ENCODE measurements around the gene ARHGAP36. TPM values are rescaled to one million over a fixed set of nuclear protein-coding genes. Genes with fewer than 3 reads are reported as not detected.

ARHGAP36 gene
- total and polyA plus RNA-seq, 9 of the 15 experiments (the other 6 are each of a cell fraction or from before 2014, with no cell fraction given), result not detected

DNA sequence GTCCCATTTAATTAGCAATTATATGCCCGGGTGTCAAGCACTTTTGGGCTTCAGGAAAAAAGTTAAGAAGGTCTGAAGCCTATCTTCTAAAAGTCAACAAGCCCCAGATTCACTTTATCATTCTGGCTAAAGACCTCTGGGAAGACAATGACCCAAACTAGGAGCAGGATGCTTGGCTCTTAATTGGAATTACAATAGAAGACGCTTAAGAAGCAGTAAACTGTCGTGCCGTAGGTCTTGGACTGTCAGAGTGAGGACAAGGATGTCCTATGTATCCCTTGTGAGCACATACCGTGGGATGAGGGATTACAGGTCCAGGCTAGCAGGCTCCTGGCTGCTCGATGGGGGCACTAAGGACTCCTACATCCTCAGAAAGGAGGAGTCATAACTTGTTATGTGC is 3.2 kb upstream of the ARHGAP36 start:
- H3K9ac ChIP-seq (ENCODE audit: insufficient read depth in 1 of 2, low read depth in 2 of 2, low read length in 2 of 2), result no peak overlapping the region
- H3K9me1 ChIP-seq (ENCODE audit: control insufficient read depth, insufficient read depth, low read length), result no peaks in the 10 kb centered on the region
- TF ChIP-seq MCM7 (IDR thresholded peaks at IDR 0.05) (no peak), FOSL1 (tag; conservative IDR thresholded peaks at IDR 0.05) (no peak)
- TF ChIP-seq, protein P1, sequence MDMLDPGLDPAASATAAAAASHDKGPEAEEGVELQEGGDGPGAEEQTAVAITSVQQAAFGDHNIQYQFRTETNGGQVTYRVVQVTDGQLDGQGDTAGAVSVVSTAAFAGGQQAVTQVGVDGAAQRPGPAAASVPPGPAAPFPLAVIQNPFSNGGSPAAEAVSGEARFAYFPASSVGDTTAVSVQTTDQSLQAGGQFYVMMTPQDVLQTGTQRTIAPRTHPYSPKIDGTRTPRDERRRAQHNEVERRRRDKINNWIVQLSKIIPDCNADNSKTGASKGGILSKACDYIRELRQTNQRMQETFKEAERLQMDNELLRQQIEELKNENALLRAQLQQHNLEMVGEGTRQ (CRISPR knock-in tag; IDR thresholded peaks at IDR 0.05), result no peak
- FAIRE-seq (no peak), DNase-seq (ENCODE audit: extremely low read depth in 1 of 4, low spot score in 3 of 4) (no peak), ATAC-seq (no peak)
- H3K79me2 ChIP-seq (ENCODE audit: control insufficient read depth, insufficient read depth, low read length), result no peaks in the 10 kb centered on the region
- H3K4me2 ChIP-seq (ENCODE audit: insufficient read depth, low read length), result no peak overlapping the region
- no peaks in the 10 kb centered on the region for H3K9me3 ChIP-seq (replicated peaks; ENCODE audit: control insufficient read depth, insufficient read depth, low read depth, low read length)
- peaks cover 2 to 37% of the 10 kb centered on the region in 2 experiments; a peak in 4 of 5 replicates for H3K27me3 ChIP-seq (ENCODE audit: control insufficient read depth in 2 of 2, insufficient read depth in 2 of 2, low read length in 2 of 2)
- no peak overlapping the region for H2AFZ ChIP-seq (ENCODE audit: low read depth, low read length)
- POLR2A ChIA-PET, result no interaction called here
- CTCF ChIA-PET (ENCODE audit: low intra/inter-chr PET ratio), result no interaction called here
- BruUV-seq (replicated peaks), result no TSS peak
- H3K4me3 ChIP-seq, result no peak overlapping the region
- in situ Hi-C loops (cut with MboI) (no loop called here), intact Hi-C loops (cut with micrococcal nuclease) (no loop called here)
- H3K27ac ChIP-seq (ENCODE audit: extremely low read depth, low read depth, low read length), result no peak overlapping the region
- peaks cover 0 to 10% of the 10 kb centered on the region in 2 experiments; a peak in 2 of 5 replicates for H3K4me1 ChIP-seq (replicated peaks in 1 of 2; ENCODE audit: control insufficient read depth in 2 of 2, insufficient read depth in 2 of 2, low read length in 2 of 2)
- H4K20me1 ChIP-seq (replicated peaks; ENCODE audit: control insufficient read depth, insufficient read depth, low read length), result no peaks in the 10 kb centered on the region
- no peaks in the 10 kb centered on the region for H3K36me3 ChIP-seq (ENCODE audit: control insufficient read depth, insufficient read depth, low read length)
- WGBS (ENCODE audit: insufficient coverage, low coverage, missing lambda C conversion rate), result 2% methylated on average over 6 of the region's 6 CpGs

DNA sequence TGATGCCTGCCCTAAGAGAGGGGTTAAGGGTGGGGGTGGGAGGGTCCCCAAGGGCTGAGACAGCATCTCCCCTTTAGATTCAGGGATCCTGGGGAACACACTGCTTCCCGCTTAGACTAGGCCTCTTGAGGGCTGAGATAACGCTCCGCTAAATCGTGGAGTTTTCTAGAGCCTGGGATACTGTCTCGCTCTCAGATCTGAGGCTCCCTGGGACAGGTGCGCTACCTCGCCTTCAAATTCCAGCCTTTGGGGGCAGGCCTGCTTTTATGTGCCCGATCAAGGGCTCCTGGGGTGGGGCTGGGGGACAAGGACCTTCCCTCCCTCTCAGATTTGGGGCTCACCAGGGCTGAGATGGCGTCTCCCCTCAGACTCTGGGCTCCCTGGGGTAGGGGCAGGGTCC is 440 bp upstream of the ARHGAP36 start:
- no peaks in the 10 kb centered on the region for H3K9me3 ChIP-seq (replicated peaks; ENCODE audit: control insufficient read depth, insufficient read depth, low read depth, low read length)
- no peak overlapping the region for H3K4me3 ChIP-seq
- no peak overlapping the region for H2AFZ ChIP-seq (ENCODE audit: low read depth, low read length)
- ATAC-seq (no peak), FAIRE-seq (no peak), DNase-seq (ENCODE audit: extremely low read depth in 1 of 4, low spot score in 3 of 4) (no peak)
- WGBS (ENCODE audit: insufficient coverage, low coverage, missing lambda C conversion rate), result 0% methylated on average over 3 of the region's 9 CpGs
- BruUV-seq (replicated peaks), result no TSS peak
- H3K4me2 ChIP-seq (ENCODE audit: insufficient read depth, low read length), result no peak overlapping the region
- in situ Hi-C loops (cut with MboI) (no loop called here), intact Hi-C loops (cut with micrococcal nuclease) (no loop called here)
- no peaks in the 10 kb centered on the region for H4K20me1 ChIP-seq (replicated peaks; ENCODE audit: control insufficient read depth, insufficient read depth, low read length)
- H3K4me1 ChIP-seq (replicated peaks in 1 of 2; ENCODE audit: control insufficient read depth in 2 of 2, insufficient read depth in 2 of 2, low read length in 2 of 2), result peaks cover 0 to 10% of the 10 kb centered on the region in 2 experiments; a peak in 2 of 5 replicates
- no peak overlapping the region for H3K9ac ChIP-seq (ENCODE audit: insufficient read depth in 1 of 2, low read depth in 2 of 2, low read length in 2 of 2)
- H3K27me3 ChIP-seq (ENCODE audit: control insufficient read depth in 2 of 2, insufficient read depth in 2 of 2, low read length in 2 of 2), result peaks cover 2 to 27% of the 10 kb centered on the region in 2 experiments; a peak in 4 of 5 replicates
- H3K79me2 ChIP-seq (ENCODE audit: control insufficient read depth, insufficient read depth, low read length), result no peaks in the 10 kb centered on the region
- H3K36me3 ChIP-seq (ENCODE audit: control insufficient read depth, insufficient read depth, low read length), result no peaks in the 10 kb centered on the region
- ChIA-PET CTCF (ENCODE audit: low intra/inter-chr PET ratio) (no interaction called here), POLR2A (no interaction called here)
- H3K27ac ChIP-seq (ENCODE audit: extremely low read depth, low read depth, low read length), result no peak overlapping the region
- H3K9me1 ChIP-seq (ENCODE audit: control insufficient read depth, insufficient read depth, low read length), result no peaks in the 10 kb centered on the region
- TF ChIP-seq HCFC1 (IDR thresholded peaks at IDR 0.05; ENCODE audit: low read depth, low read length) (no peak), BCLAF1 (IDR thresholded peaks at IDR 0.05; ENCODE audit: borderline replicate concordance in 1 of 2, control insufficient read depth in 1 of 2, low read depth in 2 of 2, low read length in 1 of 2) (no peak), MAX (CRISPR knock-in tag; IDR thresholded peaks at IDR 0.05) (no peak), ZNF79 (CRISPR knock-in tag; IDR thresholded peaks at IDR 0.05; ENCODE audit: low read depth) (no peak), CREBBP (IDR thresholded peaks at IDR 0.05; ENCODE audit: low read depth, low read length) (no peak), TBP (optimal IDR thresholded peaks at IDR 0.05; ENCODE audit: low read depth, low read length) (no peak), CAMTA2 (CRISPR knock-in tag; conservative IDR thresholded peaks at IDR 0.05) (no peak)
- TF ChIP-seq, protein P2, sequence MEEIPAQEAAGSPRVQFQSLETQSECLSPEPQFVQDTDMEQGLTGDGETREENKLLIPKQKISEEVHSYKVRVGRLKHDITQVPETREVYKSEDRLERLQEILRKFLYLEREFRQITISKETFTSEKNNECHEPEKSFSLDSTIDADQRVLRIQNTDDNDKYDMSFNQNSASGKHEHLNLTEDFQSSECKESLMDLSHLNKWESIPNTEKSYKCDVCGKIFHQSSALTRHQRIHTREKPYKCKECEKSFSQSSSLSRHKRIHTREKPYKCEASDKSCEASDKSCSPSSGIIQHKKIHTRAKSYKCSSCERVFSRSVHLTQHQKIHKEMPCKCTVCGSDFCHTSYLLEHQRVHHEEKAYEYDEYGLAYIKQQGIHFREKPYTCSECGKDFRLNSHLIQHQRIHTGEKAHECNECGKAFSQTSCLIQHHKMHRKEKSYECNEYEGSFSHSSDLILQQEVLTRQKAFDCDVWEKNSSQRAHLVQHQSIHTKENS (CRISPR knock-in tag; IDR thresholded peaks at IDR 0.05), result no peak

Measured in K562 (cell line).